Measurements from ENCODE around the gene KCNG4. TPM values are rescaled to one million over a fixed set of nuclear protein-coding genes. Genes with fewer than 3 reads are reported as not detected.
"Not testable (repeated sequence)": the region's sequence is repeated elsewhere in the genome, so short reads cannot be mapped to it uniquely, and the experiment has no call there.

The KCNG4 gene
- total RNA-seq, 2 experiments from 2014 or later = not detected

DNA sequence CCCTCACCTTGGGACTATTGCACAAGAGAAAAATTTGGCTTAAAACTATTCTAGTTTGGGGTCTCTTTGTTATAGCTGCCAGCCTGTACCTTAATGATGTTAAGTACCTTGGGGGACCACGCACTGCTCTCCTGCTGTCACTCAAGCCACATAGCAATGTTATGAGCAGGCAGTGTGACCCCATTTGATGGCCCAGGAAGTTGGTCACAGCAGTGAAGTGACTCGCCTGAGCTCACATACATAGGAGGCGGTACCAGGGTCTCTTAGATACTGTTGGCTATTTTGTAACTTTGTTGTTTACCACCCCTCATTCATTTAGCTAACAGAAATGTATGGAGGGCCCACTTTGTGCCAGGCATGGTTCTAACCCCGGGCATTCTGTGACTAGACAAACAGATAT, 16.4 kb downstream of the KCNG4 start:
- peak; percentile 58 for ATAC-seq
- no peaks in the 10 kb centered on the region for H3K9me3 Mint-ChIP-seq
- no peak overlapping the region for H3K4me3 Mint-ChIP-seq
- TF ChIP-seq, protein P1, sequence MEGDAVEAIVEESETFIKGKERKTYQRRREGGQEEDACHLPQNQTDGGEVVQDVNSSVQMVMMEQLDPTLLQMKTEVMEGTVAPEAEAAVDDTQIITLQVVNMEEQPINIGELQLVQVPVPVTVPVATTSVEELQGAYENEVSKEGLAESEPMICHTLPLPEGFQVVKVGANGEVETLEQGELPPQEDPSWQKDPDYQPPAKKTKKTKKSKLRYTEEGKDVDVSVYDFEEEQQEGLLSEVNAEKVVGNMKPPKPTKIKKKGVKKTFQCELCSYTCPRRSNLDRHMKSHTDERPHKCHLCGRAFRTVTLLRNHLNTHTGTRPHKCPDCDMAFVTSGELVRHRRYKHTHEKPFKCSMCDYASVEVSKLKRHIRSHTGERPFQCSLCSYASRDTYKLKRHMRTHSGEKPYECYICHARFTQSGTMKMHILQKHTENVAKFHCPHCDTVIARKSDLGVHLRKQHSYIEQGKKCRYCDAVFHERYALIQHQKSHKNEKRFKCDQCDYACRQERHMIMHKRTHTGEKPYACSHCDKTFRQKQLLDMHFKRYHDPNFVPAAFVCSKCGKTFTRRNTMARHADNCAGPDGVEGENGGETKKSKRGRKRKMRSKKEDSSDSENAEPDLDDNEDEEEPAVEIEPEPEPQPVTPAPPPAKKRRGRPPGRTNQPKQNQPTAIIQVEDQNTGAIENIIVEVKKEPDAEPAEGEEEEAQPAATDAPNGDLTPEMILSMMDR (IDR thresholded peaks at IDR 0.05) = no peak
- intact Hi-C loops (cut with micrococcal nuclease) = no loop called here
- POLR2A ChIA-PET = no interaction called here
- no peak for DNase-seq
- H3K4me1 Mint-ChIP-seq (ENCODE audit: low read depth) = no peaks in the 10 kb centered on the region
- CTCF ChIA-PET = interaction anchor here (1.6 kb wide), 1 partner anchor 53 kb away, joined by 3 read pairs; no protein-coding TSS in a partner anchor
- no peak overlapping the region for H3K27ac Mint-ChIP-seq
- peaks cover 8% of the 10 kb centered on the region for H3K27me3 Mint-ChIP-seq
- no peaks in the 10 kb centered on the region for H3K36me3 Mint-ChIP-seq (ENCODE audit: low read depth)

DNA sequence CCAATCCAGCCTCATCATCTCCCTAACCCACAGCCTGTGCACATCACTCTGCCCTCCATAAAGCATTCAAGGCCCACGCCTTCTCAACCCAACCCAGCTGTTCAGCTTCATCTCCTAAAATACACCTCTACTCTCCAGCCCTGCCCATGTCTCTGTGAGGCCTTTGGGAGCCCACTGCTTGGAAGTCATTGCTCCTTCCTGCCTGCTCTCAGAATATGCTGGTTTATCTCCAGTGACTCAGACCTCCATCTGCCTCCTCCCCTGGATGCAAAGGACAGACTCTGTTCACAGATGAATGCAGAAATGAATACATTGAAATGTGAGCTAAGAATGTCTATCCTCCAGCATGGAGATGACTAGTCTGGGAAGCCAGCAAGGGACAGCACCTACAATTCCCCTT, 19.0 kb downstream of the KCNG4 start:
- no peaks in the 10 kb centered on the region for H3K4me1 Mint-ChIP-seq (ENCODE audit: low read depth)
- no peak overlapping the region for H3K27ac Mint-ChIP-seq
- DNase-seq (no peak), ATAC-seq (no peak)
- no peaks in the 10 kb centered on the region for H3K36me3 Mint-ChIP-seq (ENCODE audit: low read depth)
- H3K27me3 Mint-ChIP-seq = peaks cover 2% of the 10 kb centered on the region
- intact Hi-C loops (cut with micrococcal nuclease) = no loop called here
- H3K9me3 Mint-ChIP-seq = no peaks in the 10 kb centered on the region
- TF ChIP-seq, protein P1 (IDR thresholded peaks at IDR 0.05) = no peak
- CTCF ChIA-PET = interaction anchor here (1.2 kb wide), 1 partner anchor 56 kb away, joined by 3 read pairs; no protein-coding TSS in a partner anchor
- no peak overlapping the region for H3K4me3 Mint-ChIP-seq
- POLR2A ChIA-PET = no interaction called here

DNA sequence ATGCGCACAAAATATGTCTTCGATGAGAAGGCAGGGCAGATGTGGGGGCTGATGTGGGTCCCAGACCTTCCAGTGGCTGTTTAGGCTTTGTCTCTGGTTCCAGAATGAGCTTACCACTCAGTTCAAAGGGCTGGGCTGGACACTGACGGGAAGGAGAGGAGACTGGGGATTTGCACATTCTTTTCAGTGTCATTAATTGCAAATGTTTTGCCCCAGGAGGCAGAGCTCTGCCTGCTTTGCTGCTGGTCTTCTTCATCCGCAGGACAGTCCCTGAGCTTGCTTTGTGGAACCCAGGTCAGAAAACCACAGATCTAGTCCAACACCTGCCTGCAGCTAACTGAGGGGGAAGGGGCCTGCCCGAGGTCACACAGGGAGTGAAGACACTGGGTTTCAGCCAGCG, 20.9 kb downstream of the KCNG4 start:
- no peak for ATAC-seq
- Mint-ChIP-seq H3K4me1 (ENCODE audit: low read depth) (no peaks in the 10 kb centered on the region), H3K27me3 (no peaks in the 10 kb centered on the region), H3K27ac (no peak overlapping the region), H3K9me3 (no peaks in the 10 kb centered on the region), H3K36me3 (ENCODE audit: low read depth) (no peaks in the 10 kb centered on the region), H3K4me3 (no peak overlapping the region)
- ChIA-PET CTCF (no interaction called here), POLR2A (no interaction called here)
- no peak for DNase-seq
- TF ChIP-seq, protein P1 (IDR thresholded peaks at IDR 0.05) = no peak
- intact Hi-C loops (cut with micrococcal nuclease) = no loop called here

DNA sequence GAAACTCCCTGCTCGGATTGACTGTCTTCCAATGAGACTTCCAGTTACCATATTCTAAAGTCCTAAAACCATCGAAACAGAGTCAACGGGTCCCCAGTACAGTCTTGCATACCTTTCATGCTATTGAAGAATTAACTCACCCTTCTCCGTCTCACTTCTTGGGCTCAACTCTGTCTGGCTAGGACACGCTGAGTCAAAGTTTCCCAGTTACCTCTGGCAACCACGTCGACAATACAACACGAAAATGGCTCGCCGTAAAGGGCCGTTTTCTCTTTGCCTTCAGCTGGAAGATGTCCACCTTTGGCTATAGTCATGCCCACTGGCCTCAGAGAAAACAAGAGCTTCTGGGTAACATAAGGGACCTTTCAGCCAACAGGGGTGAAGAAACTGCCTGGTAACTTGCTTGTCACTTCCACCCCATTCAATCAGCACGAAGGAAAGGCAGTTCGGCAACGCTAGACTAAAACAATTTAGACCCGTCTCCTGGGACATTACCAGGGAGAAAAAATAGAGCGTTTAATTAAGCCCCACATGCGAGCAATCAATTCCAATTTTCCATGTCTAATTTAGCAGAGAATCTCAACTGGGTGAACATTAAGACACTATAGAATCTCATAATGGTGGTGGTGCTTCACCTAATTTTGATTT, 21.5 kb downstream of the KCNG4 start:
- intact Hi-C loops (cut with micrococcal nuclease) = no loop called here
- Mint-ChIP-seq H3K27ac (no peak overlapping the region), H3K4me1 (ENCODE audit: low read depth) (no peaks in the 10 kb centered on the region), H3K27me3 (no peaks in the 10 kb centered on the region), H3K4me3 (no peak overlapping the region), H3K9me3 (no peaks in the 10 kb centered on the region), H3K36me3 (ENCODE audit: low read depth) (no peaks in the 10 kb centered on the region)
- TF ChIP-seq, protein P1 (IDR thresholded peaks at IDR 0.05) = no peak
- DNase-seq = no peak
- no peak for ATAC-seq
- ChIA-PET CTCF (no interaction called here), POLR2A (no interaction called here)

DNA sequence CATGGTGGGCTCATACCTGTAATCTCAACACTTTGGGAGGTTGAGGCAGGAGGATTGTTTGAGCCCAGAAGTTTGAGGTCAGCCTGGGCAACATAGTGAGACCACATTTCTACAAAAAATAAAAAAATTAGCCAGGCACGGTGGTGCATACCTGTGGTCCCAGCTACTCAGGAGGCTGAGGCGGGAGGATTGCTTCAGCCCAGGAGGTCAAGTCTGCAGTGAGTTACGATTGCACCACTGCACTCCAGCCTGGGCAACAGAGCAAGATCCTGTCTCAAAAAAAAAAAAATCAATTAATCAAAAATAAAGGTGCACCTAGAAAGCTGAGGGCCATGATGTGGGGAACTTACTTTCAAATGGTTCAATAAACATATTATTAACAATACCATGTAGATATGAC, 23.7 kb downstream of the KCNG4 start:
- DNase-seq; H3K27ac Mint-ChIP-seq; H3K27me3 Mint-ChIP-seq; POLR2A ChIA-PET; H3K9me3 Mint-ChIP-seq; ATAC-seq; CTCF ChIA-PET; H3K4me1 Mint-ChIP-seq (ENCODE audit: low read depth); intact Hi-C loops (cut with micrococcal nuclease); H3K36me3 Mint-ChIP-seq (ENCODE audit: low read depth); H3K4me3 Mint-ChIP-seq: not testable (repeated sequence)
